Embryonic facial prominence (tissue), 1 donor: ENCODE results near the gene PRKACA.

Experiments used
- DNase-seq: peaks from one replicate; pipeline ENCODE4 v3.0.0-alpha.2; 2016; ENCODE audit errors: extremely low spot score

Gene PRKACA

GRCh38 chr19:14116918-14117578 lies 514 bp downstream of the PRKACA start:
- no peak for DNase-seq

- DNase-seq, result no peak
Observed at GRCh38 chr19:14116525-14116917, 1.0 kb downstream of the PRKACA start.

- DNase-seq, result no peak
Observed at GRCh38 chr19:14115756-14116155, 1.8 kb downstream of the PRKACA start.

- DNase-seq, result no peak
Observed at GRCh38 chr19:14114854-14115253, 2.7 kb downstream of the PRKACA start.

GRCh38 chr19:14114439-14114838 lies 3.1 kb downstream of the PRKACA start:
- DNase-seq, result no peak

- DNase-seq, result no peak
Observed at GRCh38 chr19:14113762-14114414, 3.7 kb downstream of the PRKACA start.

GRCh38 chr19:14112809-14113385 lies 4.7 kb downstream of the PRKACA start:
- DNase-seq, result no peak

- no peak for DNase-seq
Observed at GRCh38 chr19:14112051-14112808, 5.3 kb downstream of the PRKACA start.

- DNase-seq, result no peak
Observed at GRCh38 chr19:14111486-14111885, 6.1 kb downstream of the PRKACA start.

- DNase-seq, result no peak
Observed at GRCh38 chr19:14110650-14111049, 6.9 kb downstream of the PRKACA start.

GRCh38 chr19:14107581-14108461 lies 9.7 kb downstream of the PRKACA start:
- DNase-seq, result no peak

GRCh38 chr19:14106840-14107239 lies 10.7 kb downstream of the PRKACA start:
- no peak for DNase-seq

- DNase-seq, result no peak
Observed at GRCh38 chr19:14105680-14106079, 11.9 kb downstream of the PRKACA start.

GRCh38 chr19:14103310-14103709 lies 14.3 kb downstream of the PRKACA start:
- no peak for DNase-seq

GRCh38 chr19:14102756-14103155 lies 14.8 kb downstream of the PRKACA start:
- no peak for DNase-seq

- DNase-seq, result no peak
Observed at GRCh38 chr19:14102102-14102696, 15.4 kb downstream of the PRKACA start.

- DNase-seq, result no peak
Observed at GRCh38 chr19:14101003-14101545, 16.5 kb downstream of the PRKACA start.

GRCh38 chr19:14097532-14098151 lies 19.9 kb downstream of the PRKACA start:
- DNase-seq, result no peak

- no peak for DNase-seq
Observed at GRCh38 chr19:14096272-14096992, 21.1 kb downstream of the PRKACA start.

- no peak for DNase-seq
Observed at GRCh38 chr19:14094854-14095253, 22.7 kb downstream of the PRKACA start.
